BLaER1 (cell line): ENCODE results near the gene CSTF3.
"Not testable (repeated sequence)": the region's sequence is repeated elsewhere in the genome, so short reads cannot be mapped to it uniquely, and the experiment has no call there.

Experiments used
- H3K27ac ChIP-seq: shearing (Covaris generic); formaldehyde crosslinking; 2 replicates; pipeline ENCODE4 v1.8.1; 2022
- H3K27me3 ChIP-seq: shearing (Covaris generic); formaldehyde crosslinking; 2 replicates; pipeline ENCODE4 v1.8.1; 2022
- H3K36me3 ChIP-seq: shearing (Covaris generic); formaldehyde crosslinking; 2 replicates; pipeline ENCODE4 v1.8.1; 2022
- H3K4me1 ChIP-seq: shearing (Covaris generic); formaldehyde crosslinking; 2 replicates; pipeline ENCODE4 v1.8.1; 2022
- H3K4me2 ChIP-seq: shearing (Covaris generic); formaldehyde crosslinking; 2 replicates; pipeline ENCODE4 v1.8.1; 2022
- H3K4me3 ChIP-seq: shearing (Covaris generic); formaldehyde crosslinking; 2 replicates; pipeline ENCODE4 v1.8.1; 2022
- H3K9ac ChIP-seq: shearing (Covaris generic); formaldehyde crosslinking; 2 replicates; pipeline ENCODE4 v1.8.1; 2022
- H3K9me3 ChIP-seq: shearing (Covaris generic); formaldehyde crosslinking; 2 replicates; pipeline ENCODE4 v1.8.1; 2022
- H4K20me1 ChIP-seq: shearing (Covaris generic); formaldehyde crosslinking; 2 replicates; pipeline ENCODE4 v1.8.1; 2022
- Cebpa-rat ChIP-seq: shearing (Covaris generic); IDR thresholded peaks from 2 replicates; pipeline ENCODE4 v1.8.1; 2022

The CSTF3 gene

GRCh38 chr11:33134276-33134675 is 27.0 kb downstream of the CSTF3 start:
- Histone ChIP-seq H3K4me3 (no peak overlapping the region), H3K27me3 (no peaks in the 10 kb centered on the region), H3K4me2 (no peak overlapping the region), H4K20me1 (no peaks in the 10 kb centered on the region; the same call in 1 of the 2 replicates), H3K4me1 (no peaks in the 10 kb centered on the region), H3K36me3 (peaks cover 10% of the 10 kb centered on the region), H3K27ac (no peak overlapping the region), H3K9me3 (no peaks in the 10 kb centered on the region), H3K9ac (no peak overlapping the region)
- TF ChIP-seq Cebpa-rat = no peak

- no peak overlapping the region for H3K27ac ChIP-seq
- no peaks in the 10 kb centered on the region for H3K27me3 ChIP-seq
- no peaks in the 10 kb centered on the region for H3K9me3 ChIP-seq
- H3K4me2 ChIP-seq = no peak overlapping the region
- peaks cover 13% of the 10 kb centered on the region for H3K36me3 ChIP-seq
- no peak for TF ChIP-seq Cebpa-rat
- H3K9ac ChIP-seq = no peak overlapping the region
- H3K4me3 ChIP-seq = no peak overlapping the region
- H4K20me1 ChIP-seq = no peaks in the 10 kb centered on the region
- H3K4me1 ChIP-seq = no peaks in the 10 kb centered on the region
Measured at GRCh38 chr11:33133761-33134160, 27.5 kb downstream of the CSTF3 start.

GRCh38 chr11:33132510-33132909 is 28.8 kb downstream of the CSTF3 start:
- Histone ChIP-seq H3K4me2 (no peak overlapping the region), H3K9ac (no peak overlapping the region), H3K27ac (no peak overlapping the region), H3K27me3 (no peaks in the 10 kb centered on the region), H3K36me3 (peaks cover 14% of the 10 kb centered on the region), H3K9me3 (no peaks in the 10 kb centered on the region), H3K4me1 (no peaks in the 10 kb centered on the region), H4K20me1 (no peaks in the 10 kb centered on the region), H3K4me3 (no peak overlapping the region)
- no peak for TF ChIP-seq Cebpa-rat

- peaks cover 15% of the 10 kb centered on the region for H3K36me3 ChIP-seq
- no peaks in the 10 kb centered on the region for H3K9me3 ChIP-seq
- H3K4me1 ChIP-seq = no peaks in the 10 kb centered on the region
- H3K4me3 ChIP-seq = no peak overlapping the region
- TF ChIP-seq Cebpa-rat = no peak
- H4K20me1 ChIP-seq = no peaks in the 10 kb centered on the region
- H3K27me3 ChIP-seq = no peaks in the 10 kb centered on the region
- no peak overlapping the region for H3K9ac ChIP-seq
- H3K4me2 ChIP-seq = no peak overlapping the region
- no peak overlapping the region for H3K27ac ChIP-seq
Measured at GRCh38 chr11:33128739-33129138, 32.5 kb downstream of the CSTF3 start.

- no peak overlapping the region for H3K27ac ChIP-seq
- no peak for TF ChIP-seq Cebpa-rat
- H3K4me1 ChIP-seq = no peaks in the 10 kb centered on the region
- no peaks in the 10 kb centered on the region for H4K20me1 ChIP-seq
- no peaks in the 10 kb centered on the region for H3K9me3 ChIP-seq
- no peak overlapping the region for H3K4me2 ChIP-seq
- H3K36me3 ChIP-seq = peaks cover 15% of the 10 kb centered on the region
- no peak overlapping the region for H3K9ac ChIP-seq
- no peak overlapping the region for H3K4me3 ChIP-seq
- no peaks in the 10 kb centered on the region for H3K27me3 ChIP-seq
Measured at GRCh38 chr11:33125611-33126010, 35.7 kb downstream of the CSTF3 start.

- no peak for TF ChIP-seq Cebpa-rat
- H3K4me2 ChIP-seq = no peak overlapping the region
- H3K36me3 ChIP-seq = peaks cover 15% of the 10 kb centered on the region
- H3K27ac ChIP-seq = no peak overlapping the region
- H3K4me1 ChIP-seq = no peaks in the 10 kb centered on the region
- no peaks in the 10 kb centered on the region for H4K20me1 ChIP-seq
- no peak overlapping the region for H3K4me3 ChIP-seq
- no peak overlapping the region for H3K9ac ChIP-seq
- H3K9me3 ChIP-seq = no peaks in the 10 kb centered on the region
- no peaks in the 10 kb centered on the region for H3K27me3 ChIP-seq
Measured at GRCh38 chr11:33125025-33125424, 36.3 kb downstream of the CSTF3 start.

- not testable (repeated sequence) for H3K27me3 ChIP-seq, H3K9ac ChIP-seq, H3K4me2 ChIP-seq, H3K4me1 ChIP-seq, H3K9me3 ChIP-seq, H3K4me3 ChIP-seq, H3K27ac ChIP-seq, H4K20me1 ChIP-seq
- H3K36me3 ChIP-seq = peaks cover 11% of the 10 kb centered on the region
Measured at GRCh38 chr11:33122696-33123095, 38.6 kb downstream of the CSTF3 start.

GRCh38 chr11:33116535-33116934 is 44.7 kb downstream of the CSTF3 start:
- TF ChIP-seq Cebpa-rat = no peak
- Histone ChIP-seq H3K27me3 (no peaks in the 10 kb centered on the region), H3K9ac (no peak overlapping the region), H3K36me3 (no peaks in the 10 kb centered on the region), H3K4me1 (no peaks in the 10 kb centered on the region), H3K27ac (no peak overlapping the region), H3K4me3 (no peak overlapping the region), H3K9me3 (no peaks in the 10 kb centered on the region), H3K4me2 (no peak overlapping the region), H4K20me1 (no peaks in the 10 kb centered on the region)

- no peaks in the 10 kb centered on the region for H3K9me3 ChIP-seq
- no peaks in the 10 kb centered on the region for H4K20me1 ChIP-seq
- no peak for TF ChIP-seq Cebpa-rat
- no peak overlapping the region for H3K9ac ChIP-seq
- no peak overlapping the region for H3K4me2 ChIP-seq
- no peak overlapping the region for H3K27ac ChIP-seq
- no peaks in the 10 kb centered on the region for H3K27me3 ChIP-seq
- peaks cover 15% of the 10 kb centered on the region; the same call in 1 of the 2 replicates for H3K36me3 ChIP-seq
- no peak overlapping the region for H3K4me3 ChIP-seq
- H3K4me1 ChIP-seq = no peaks in the 10 kb centered on the region
Measured at GRCh38 chr11:33110083-33110482, 51.2 kb downstream of the CSTF3 start.

- TF ChIP-seq Cebpa-rat = no peak
Measured at GRCh38 chr11:33109294-33109895, 51.9 kb downstream of the CSTF3 start.

GRCh38 chr11:33103836-33104235 is 57.4 kb downstream of the CSTF3 start:
- Histone ChIP-seq H3K4me3 (no peak overlapping the region), H3K9me3 (no peaks in the 10 kb centered on the region), H3K27ac (no peak overlapping the region), H3K9ac (no peak overlapping the region), H3K36me3 (peaks cover 73% of the 10 kb centered on the region), H4K20me1 (no peaks in the 10 kb centered on the region), H3K4me1 (no peaks in the 10 kb centered on the region), H3K27me3 (no peaks in the 10 kb centered on the region), H3K4me2 (no peak overlapping the region)
- no peak for TF ChIP-seq Cebpa-rat

More at GRCh38 chr11:33109294-33109895, 51.9 kb downstream of the CSTF3 start:
- Histone ChIP-seq H3K4me2 (no peak overlapping the region), H3K36me3 (peaks cover 22% of the 10 kb centered on the region), H3K9me3 (no peaks in the 10 kb centered on the region), H3K9ac (no peak overlapping the region), H3K27ac (no peak overlapping the region), H3K4me1 (no peaks in the 10 kb centered on the region), H4K20me1 (no peaks in the 10 kb centered on the region), H3K4me3 (no peak overlapping the region), H3K27me3 (no peaks in the 10 kb centered on the region)
